PFSK-1 (cell line): ENCODE data around the gene CDK5R1.

Source experiments
- FOXP2 ChIP-seq: optimal IDR thresholded peaks from 2 replicates; pipeline ENCODE3; 2011; ENCODE audit warnings: borderline replicate concordance, control low read depth, inconsistent platforms; ENCODE audit not compliant: insufficient read depth; ENCODE audit errors: extremely low read length, extremely low read depth
- POLR2AphosphoS5 ChIP-seq: IDR thresholded peaks from 2 replicates; pipeline ENCODE4 v1.6.1; 2012; ENCODE audit warnings: low read depth, mild to moderate bottlenecking, control low read depth, low read length, moderate library complexity

DNA sequence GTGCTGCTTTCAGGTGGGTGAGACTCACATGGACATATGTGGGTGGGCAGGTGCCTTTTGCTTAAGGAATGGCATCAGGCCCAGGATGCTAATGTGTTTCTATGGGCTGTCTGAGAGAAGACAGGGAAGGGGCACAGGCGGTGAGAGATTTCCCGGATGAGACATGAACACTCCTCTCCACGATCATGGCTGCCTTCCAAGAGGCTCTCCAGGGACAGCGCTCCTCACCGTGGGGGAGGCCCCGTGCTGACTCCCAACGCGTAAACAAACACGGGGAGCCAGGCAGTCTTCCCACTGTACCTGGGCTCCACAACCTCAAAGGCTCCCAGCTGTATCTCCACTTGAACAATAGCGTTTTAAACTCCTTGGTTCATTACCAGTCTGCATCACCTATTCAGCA is 42.8 kb downstream of the CDK5R1 start:
- TF ChIP-seq POLR2AphosphoS5 (no peak), FOXP2 (peak; percentile 45)
